Activated CD8-positive, alpha-beta memory T cell treated with anti-CD3 and anti-CD28 coated beads for 4 hours (primary cell): ENCODE results near the gene DNER.
"Not testable (repeated sequence)": the region's sequence is repeated elsewhere in the genome, so short reads cannot be mapped to it uniquely, and the experiment has no call there.

Experiments used
- DNase-seq, 2 donors: peaks; one replicate each; pipeline ENCODE4 v3.0.0-alpha.2; 2020; ENCODE audit warnings: low read depth in 2 of 2

DNER gene

DNA sequence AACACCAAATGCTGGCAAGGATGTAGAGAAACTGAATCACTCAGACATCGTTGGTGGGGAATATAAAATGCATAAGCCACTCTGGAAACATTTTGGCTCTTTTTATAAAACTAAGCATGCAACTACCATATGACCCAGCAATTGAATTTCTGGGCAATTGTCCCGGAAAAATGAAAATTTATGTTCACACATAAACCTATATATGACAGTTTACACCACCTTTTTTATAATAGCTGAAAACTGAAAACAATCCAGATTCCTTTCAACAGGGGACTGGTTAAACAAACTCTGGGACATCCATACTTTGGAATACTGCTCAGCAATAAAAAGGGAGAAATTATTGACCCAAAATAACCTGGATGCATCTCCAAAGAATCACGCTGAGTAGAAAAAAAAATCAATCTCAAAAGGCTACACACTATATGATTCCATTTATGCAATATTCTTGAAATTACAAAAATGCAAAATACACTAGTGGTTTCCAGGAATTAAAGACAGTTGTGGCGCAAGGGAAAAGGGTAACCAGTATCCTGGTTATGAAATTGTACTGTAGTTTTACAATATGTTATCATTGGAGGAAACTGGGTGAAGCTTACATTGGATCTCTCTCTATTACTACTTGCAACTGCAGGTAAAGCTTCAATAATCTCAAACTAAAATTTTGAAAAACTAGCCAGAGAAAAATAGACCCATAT is 313.0 kb downstream of the DNER start:
- DNase-seq, result no peak

DNA sequence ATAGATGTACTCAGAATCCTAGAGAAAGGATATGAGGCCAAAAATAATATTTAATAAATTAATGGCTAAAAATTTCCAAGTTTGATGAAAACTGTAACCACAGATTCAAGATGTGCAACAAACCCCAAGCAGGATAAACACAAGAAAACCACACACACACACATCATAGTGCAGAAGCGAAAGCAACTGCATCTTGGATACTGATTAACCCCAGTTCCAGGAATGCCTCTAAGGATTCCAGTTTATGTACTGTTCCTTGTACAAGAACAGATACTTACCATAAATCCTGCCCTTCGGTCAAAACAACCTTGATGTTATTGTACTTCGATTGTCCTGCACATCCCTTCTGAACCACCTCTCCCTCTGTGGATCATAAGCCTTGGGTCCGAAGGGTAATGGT is 320.4 kb downstream of the DNER start:
- no peak for DNase-seq

DNA sequence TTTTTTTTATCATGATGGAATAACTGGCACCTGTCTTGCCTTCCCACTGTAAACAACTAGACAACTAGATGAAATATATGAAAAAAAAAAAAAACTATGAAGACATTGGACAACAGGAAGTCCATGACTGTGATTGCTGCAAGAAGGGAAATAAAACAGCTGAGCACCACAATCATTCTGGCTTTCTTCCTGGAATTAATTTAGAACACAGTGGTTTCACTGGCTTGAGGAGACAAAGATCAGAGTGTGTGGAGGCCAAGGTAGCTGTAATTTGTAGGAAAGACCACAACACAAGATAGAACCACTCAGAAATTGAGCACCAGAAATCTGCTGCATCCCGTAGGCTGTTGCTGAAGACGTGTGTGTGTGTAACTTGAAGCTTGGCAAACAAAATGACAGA is 322.2 kb downstream of the DNER start:
- DNase-seq, result no peak

DNA sequence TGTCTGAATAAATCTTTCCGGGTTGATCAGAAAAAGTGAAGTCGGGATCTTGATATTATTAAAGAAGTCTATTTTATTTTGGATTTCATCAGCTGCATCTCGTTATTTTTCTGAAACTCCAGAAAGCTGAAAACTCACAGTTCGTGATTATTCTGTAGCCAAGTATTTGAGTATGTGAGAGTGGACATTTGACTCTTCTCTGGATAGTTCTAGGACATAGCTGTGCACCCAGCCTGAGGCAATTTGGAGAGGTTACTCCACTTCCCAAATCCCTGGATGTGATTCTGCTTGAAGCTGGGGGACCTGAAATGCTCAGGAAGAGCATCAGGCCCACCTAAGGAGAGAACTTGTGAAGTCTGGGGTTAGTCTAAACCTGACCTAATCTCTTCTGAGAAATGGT is 325.6 kb downstream of the DNER start:
- no peak for DNase-seq

DNA sequence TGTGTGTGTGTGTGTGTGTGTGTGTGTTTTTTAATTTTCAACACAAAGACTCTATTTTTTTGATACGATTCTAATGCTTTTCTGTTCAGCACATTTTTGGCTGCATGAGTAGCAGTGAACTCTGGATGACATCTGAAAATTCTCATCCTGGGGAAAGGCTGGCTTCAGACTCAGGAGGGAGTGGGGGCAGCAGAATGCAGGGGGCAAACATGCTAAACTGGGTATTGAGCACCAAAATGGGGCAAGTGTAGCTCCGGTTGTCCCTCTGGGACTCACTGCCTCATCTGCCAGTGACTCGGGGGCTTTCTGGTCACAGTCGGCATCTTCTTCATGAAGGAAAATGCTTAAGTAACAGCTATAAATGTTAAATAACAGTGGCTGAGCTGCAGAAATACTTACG is 326.5 kb downstream of the DNER start:
- no peak for DNase-seq

DNA sequence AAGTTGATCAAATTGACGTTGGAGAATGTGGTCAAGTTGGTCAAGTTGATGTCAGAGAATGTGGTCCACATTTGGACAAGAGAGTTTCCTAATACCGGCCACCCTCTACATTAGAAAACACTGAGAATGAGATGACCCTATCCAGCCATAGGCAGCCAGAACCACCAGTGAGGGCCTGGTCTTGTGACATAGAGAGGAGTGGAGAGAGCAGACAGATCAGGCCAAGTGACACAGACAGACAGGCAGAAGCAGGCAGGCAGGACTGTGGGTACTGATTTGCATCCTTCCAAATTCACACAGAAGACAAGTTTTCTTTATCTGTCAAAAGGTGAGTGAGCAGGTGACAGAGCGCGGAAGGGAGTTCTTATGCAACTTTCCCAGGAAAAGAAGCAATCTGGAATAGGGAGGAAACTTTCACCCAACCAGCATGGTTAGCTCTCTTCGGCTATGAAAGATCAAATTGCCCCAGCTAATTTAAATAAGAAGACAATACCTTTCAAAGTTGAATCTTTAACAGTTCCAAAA is 334.2 kb downstream of the DNER start:
- DNase-seq, result no peak

DNA sequence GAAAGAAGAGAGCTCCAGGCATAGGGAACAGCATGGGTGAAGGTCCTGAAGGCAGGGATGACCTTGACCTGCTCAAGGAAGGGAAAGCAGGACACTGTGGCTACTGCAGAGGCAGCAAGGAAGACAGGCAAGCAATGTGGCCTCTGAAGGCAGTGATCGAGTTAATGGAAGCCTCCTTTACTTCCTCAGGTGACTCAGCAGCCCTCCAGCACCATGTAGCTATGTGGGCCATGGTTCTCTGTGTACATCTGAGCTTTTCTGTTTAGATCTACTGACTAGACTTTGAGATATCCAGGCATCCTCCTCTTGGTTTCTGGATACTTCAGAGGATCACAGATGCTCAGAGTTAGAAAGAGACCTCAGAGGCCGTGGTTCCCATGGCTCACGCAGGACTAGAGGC is 336.0 kb downstream of the DNER start:
- no peak for DNase-seq

DNA sequence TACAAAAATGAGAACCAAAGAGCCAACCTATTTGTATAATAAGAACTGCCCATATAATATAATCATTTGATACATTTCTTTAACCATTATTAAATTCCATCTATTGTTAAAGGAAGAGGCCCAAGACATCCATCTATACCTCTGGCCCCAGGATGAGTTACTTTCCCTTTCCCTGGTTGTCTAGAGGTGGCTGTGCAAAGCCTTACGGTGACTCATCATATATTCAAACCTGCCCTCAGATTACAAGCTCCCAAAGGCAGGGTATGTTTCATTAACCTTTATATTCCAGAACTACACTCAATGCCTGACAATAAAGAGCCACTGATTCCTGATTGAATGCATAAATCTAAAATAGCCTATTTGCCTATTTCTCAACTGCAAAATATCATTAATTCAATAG is 337.5 kb downstream of the DNER start:
- DNase-seq, result no peak

DNA sequence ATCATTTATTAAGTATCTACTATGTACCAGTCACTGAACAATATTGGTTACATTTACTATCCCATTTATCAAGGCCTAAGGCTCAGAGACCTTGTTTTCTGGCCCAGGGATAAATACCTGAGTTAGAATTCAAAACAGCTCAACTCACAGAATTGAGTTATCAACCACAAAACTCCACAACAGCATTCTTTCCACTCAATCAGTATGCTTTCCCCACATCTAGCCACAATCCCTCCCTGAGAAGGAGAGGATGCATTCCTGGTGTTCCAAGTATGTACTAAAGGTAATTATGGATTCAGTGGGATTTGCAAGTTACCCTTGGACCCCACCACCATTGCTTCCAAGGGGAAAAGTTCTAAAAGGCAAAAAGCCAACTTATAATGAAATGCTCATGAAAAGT is 339.1 kb downstream of the DNER start:
- no peak for DNase-seq

DNA sequence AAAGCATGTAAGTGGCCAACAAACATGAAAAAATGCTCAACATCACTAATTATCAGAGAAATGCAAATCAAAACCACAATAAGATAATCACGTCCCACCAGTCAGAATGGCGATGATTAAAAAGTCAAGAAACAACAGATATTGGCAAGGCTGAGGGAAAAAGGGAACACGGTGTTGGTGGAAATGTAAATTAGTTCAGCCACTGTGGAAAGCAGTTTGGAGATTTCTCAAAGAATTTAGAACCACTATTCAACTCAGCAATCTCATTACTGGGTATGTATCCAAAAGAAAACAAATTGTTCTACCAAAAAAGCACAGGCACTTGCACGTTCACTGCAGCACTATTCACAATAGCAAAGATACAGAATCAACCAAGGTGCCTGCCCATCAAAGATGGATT is 341.0 kb downstream of the DNER start:
- DNase-seq, result not testable (repeated sequence)

DNA sequence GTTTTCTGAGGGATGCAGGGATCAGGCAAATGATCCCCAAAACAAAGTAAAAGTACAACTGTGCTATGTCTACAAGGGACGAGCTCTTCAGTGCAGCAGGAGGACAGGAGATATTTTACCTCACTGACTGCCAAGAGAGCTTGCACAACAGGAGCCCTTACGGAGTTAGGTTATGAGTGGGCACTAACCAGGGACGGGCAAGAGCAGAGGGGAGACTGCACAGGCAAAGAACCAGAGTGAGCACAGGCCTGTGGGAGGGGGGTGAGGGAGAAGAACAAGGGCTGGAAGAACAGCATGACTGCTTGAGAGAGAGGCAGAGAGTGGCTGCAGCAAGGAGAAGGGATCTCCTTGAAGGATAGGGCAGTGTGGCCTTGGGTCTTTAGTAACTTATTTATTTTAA is 342.1 kb downstream of the DNER start:
- no peak for DNase-seq

DNA sequence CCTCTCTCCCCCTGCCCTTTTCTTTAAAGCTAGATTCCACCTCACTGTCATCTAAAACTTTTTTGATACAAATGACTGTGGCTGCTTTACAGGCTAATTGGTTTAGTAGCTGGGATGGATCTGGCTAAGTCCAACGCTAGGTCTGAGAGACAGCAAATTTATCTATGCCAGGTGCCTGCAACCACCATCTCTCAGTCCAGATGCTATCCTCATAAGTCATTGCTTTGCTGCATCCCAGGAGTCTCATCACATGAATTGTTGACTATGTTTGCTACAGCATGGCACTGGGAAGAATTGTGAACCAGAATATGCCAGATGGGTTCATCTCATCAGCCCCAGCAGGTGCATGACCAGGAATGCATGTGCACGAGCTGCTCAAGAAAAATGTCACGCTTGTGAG is 343.3 kb downstream of the DNER start:
- no peak for DNase-seq

DNA sequence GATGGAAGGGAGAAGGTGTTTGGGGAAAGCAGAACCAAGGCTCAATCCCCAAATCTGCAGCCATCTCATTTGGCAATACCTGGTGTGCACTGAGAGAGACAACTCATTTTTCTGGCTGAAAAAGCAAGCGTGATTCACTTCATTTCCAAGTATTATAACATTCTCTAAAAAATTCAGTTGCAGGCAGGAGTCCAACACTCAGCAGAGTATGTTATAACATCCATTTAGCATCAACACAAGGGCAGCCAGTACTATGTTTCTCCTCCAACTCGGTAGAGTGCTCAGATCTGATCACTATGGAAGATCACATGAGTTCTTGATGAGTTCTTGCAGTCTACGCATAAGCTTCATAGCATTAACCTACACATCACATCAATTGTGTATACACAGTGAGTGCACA is 343.8 kb downstream of the DNER start:
- no peak for DNase-seq

DNA sequence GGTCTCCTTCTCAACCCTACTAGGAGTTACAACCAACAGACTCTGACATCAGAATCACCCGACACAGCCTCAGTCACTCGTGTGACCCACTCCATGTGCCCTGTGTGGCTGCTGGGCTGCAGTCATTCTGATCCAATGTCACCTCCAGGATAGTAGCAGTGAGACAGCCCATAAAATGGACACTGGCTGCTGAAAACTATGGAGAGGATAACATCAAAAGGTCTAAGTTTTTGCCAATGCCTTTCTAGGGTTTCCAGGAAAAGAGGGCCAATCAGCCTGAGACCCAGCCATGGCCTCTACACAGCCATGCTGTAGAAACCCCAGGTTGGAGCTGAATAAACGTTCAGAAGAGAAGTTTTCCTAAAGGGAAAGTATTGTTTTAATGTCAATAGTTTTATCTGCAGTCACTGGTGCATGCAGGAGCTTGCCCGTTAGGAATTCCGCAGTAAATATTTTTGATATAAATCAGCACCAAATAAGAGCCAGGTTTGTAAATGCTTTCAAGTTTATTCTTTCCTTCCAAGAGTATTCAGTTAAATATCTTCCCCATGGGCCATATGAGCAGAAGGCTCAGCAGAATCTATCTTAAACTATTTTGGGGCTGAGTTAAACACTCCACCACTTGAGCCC is 351.1 kb downstream of the DNER start:
- no peak for DNase-seq

DNA sequence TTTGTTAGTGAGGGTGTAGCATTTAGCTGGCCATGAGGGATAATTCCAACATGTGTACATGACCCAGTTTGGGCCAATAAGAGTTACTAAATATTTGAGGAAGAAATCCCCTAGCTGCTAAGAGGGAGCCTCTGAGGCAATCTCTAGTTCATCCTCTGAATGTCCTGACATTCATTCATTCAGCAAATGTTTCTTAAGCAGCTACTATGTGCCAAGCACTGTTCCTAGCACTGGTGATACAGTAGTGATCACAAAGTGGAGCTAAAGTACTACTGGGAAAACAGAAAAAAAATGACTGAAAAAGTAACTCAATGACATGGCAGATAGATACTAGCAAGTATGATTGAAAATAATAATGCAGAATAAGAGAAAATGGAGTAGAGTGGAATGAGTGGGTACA is 363.5 kb downstream of the DNER start:
- DNase-seq, result no peak

DNA sequence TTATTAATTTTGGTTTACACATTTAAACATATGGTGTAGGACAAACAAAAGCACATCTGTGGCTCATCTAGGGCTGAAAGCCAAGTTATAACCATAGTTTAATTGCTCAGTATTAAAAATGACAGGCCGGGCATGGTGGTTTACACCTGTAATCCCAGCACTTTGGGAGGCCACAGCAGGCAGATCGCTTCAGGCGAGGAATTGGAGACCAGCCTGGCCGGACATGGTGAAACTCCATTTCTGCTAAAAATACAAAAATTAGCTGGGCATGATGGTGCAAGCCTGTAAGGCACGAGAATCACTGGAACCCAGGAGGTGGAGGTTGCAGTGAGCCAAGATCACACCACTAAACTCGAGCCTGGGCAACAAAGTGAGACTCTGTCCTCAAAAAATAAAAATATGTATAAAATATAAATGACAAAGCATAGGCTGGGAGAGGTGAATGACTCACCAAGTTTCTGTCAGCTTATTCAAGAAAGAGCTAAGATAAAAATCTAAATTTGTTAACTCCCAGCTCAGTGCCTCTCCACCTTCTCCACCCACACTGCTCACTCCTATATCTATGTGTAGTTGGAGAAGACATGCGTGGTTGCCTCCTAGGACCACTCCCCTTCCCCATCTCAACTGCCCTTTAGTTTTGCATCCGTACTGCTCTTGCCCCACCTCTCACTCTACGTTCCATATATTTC is 364.1 kb downstream of the DNER start:
- DNase-seq, result no peak

DNA sequence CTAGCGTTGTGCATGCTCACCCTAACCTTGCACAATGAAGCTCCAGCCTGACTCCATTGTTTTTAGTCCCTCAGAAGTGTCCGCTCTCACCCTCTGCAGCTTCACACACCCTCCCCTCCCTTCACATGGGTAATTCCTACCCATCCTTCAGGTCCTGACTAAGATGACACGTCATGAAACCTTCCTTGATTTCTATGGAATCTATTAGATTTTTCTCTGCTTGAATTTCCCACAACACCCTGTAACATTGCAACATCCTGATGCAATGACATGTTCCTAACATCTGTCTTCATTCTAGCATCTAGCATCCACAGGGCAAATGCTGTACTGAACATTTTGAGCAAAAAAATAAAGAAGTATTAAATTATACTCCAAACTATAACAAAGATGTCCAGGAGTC is 366.2 kb downstream of the DNER start:
- DNase-seq, result no peak

DNA sequence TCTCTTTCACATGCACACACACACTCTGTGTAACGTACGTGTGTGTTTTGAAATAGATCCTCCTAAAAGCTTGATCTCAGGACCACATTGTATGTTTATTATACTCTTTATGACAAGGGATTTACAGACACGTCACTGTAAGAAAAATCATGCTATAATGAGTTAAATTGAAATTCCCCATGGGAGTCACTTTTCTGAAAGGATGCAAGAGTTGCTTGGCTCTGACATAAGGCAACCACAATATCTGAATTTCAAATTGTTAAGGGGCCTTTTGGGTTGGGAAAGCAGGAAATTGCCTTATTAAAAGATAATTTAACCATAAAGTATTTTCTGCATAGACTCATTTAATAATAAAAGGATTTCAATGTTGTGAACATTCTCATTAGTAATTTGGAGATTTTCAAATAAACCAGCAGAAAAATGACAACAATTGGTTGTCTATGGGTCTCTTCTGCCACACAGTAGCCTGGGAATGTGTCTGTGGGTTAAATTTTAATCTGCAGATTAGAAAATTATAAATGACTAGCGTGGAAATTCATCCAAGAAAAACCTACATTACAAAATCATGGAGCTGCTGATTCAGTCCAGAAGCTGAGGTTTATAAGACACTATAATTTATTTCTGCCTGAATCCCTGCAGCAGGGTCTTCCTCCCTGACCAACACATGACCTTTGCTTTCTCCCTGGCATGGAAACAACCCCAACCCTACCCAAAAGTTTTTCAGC is 367.4 kb downstream of the DNER start:
- no peak for DNase-seq

DNA sequence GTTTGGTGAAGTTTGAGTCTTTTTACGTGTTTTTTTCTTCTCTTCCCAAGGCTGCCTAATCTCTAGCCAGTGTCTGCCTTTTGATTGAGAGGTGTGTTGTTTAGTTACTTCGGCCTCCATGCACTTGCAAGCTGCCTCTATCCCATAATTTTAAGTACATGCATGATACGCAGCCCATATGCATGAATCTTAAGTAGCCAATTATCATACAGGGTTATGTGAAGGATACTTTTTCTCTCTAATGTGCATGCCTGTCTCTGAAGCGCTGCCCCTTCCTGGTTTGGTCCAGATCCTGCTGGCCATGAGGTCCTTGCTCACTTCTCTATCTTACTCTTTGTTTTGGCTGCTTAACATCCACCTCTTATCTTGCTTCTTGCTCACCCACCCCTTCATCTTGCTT is 369.4 kb downstream of the DNER start:
- no peak for DNase-seq

DNA sequence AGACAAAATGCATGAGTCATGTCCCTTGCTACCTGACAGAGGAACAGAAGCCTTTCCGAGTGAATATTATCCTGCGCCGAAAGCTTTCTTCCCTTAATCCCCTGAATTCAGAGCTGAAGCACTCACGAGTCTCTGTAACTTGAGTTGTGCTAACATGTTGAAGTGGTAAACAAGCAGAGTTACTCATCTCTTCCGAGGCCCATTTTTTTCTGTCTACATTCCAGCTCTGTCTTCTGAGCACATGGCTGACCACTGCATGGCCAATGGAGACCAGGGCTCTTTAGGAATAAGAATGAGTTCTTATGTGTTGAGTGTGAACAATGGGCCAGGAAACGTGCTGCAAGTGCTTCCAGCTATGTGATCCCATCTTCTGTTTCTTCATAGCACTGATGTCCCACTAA is 370.2 kb downstream of the DNER start:
- no peak for DNase-seq

DNA sequence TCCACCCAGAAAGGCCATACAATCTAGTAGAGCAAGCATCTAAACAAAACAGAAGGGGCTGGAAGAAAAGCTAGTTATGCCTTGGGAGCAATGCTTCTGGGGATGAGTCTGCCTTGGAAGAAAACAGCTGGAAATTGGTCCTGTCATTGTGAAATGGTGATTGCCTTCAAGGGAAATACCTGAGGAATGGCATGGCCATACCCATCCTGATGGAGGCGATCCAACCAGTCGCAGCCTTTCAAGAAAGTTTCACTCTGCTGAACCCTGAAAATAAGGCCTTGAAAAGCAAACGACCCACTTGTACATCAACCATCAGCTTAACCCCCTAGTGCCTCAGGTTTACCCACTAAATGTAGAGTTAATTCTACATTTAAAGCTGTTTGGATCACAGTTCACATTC is 370.7 kb downstream of the DNER start:
- DNase-seq, result no peak

DNA sequence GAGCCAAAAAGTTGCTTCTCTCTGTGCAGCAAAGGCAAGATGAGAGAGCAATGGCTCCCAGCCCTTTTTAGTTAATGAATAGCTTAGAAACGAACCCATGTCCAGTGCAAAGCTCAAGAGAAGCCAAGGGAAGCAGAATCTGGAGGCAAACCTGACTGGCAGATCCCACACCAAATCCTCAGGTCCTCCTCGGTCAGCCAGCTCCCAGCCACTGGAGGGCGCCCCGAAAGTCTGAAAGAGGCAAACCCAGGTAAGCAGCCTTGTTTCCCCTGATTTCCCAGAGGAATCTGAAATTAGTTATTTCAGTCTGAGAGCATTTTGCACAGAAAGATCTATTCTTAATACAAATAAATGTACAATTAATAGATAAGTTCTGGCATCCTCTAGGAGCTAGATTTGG is 372.0 kb downstream of the DNER start:
- DNase-seq, result no peak
